Measurements from ENCODE around the gene THAP9.

The THAP9 gene

DNA sequence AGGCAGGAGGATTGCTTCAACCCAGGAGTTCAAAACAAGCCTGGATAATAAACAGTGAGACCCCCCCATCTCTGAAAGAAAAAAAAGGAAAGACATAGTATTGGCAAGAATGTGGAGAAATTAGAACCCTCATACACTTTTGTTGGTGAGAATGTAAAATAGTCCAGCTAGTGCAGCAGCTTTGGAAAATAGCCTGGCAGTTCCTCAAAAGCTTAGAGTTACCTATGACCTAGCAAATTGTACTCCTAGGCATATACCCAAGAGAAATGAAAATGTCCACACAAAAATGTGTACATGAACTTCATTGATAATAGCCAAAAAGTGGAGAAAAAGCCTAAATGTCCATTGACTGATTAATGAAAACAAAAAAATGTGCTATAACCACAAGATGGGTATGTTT lies 21.3 kb downstream of the THAP9 start:
- no peaks in the 10 kb centered on the region for H3K27me3 ChIP-seq (ENCODE audit: insufficient read depth, low read length, poor library complexity)
- H2BK120ac ChIP-seq (ENCODE audit: low read depth, low read length): no peak overlapping the region
- no peak overlapping the region for H3K4me3 ChIP-seq (ENCODE audit: low read length)
- H3K9ac ChIP-seq (ENCODE audit: low read length): no peak overlapping the region
- no peak overlapping the region for H2BK5ac ChIP-seq (ENCODE audit: low read length)
- no peaks in the 10 kb centered on the region for H3K4me1 ChIP-seq (ENCODE audit: control insufficient read depth, low read depth, low read length)
- no peak overlapping the region for H3K4me2 ChIP-seq (ENCODE audit: low read length)
- H3K4ac ChIP-seq (ENCODE audit: low read depth, low read length): no peak overlapping the region
- no peak overlapping the region for H4K8ac ChIP-seq (ENCODE audit: low read depth, low read length)
- no peak overlapping the region for H2BK15ac ChIP-seq (replicated peaks; ENCODE audit: low read depth)
- no peaks in the 10 kb centered on the region for H3K36me3 ChIP-seq (ENCODE audit: control insufficient read depth, insufficient read depth, low read length)
- no peaks in the 10 kb centered on the region for H3K79me2 ChIP-seq (ENCODE audit: control insufficient read depth, insufficient read depth, low read length)
- H3K23ac ChIP-seq (ENCODE audit: low read length): no peak overlapping the region
- no peak overlapping the region for H3K56ac ChIP-seq (ENCODE audit: low read length)
- no peak for DNase-seq
- H2AK5ac ChIP-seq (ENCODE audit: low read length): no peak overlapping the region
- no peaks in the 10 kb centered on the region for H3K79me1 ChIP-seq (ENCODE audit: low read length)
- H3K18ac ChIP-seq (ENCODE audit: low read length): no peak overlapping the region
- H4K5ac ChIP-seq (ENCODE audit: low read length): no peak overlapping the region
- no peak overlapping the region for H3K27ac ChIP-seq (ENCODE audit: low read depth, low read length)

DNA sequence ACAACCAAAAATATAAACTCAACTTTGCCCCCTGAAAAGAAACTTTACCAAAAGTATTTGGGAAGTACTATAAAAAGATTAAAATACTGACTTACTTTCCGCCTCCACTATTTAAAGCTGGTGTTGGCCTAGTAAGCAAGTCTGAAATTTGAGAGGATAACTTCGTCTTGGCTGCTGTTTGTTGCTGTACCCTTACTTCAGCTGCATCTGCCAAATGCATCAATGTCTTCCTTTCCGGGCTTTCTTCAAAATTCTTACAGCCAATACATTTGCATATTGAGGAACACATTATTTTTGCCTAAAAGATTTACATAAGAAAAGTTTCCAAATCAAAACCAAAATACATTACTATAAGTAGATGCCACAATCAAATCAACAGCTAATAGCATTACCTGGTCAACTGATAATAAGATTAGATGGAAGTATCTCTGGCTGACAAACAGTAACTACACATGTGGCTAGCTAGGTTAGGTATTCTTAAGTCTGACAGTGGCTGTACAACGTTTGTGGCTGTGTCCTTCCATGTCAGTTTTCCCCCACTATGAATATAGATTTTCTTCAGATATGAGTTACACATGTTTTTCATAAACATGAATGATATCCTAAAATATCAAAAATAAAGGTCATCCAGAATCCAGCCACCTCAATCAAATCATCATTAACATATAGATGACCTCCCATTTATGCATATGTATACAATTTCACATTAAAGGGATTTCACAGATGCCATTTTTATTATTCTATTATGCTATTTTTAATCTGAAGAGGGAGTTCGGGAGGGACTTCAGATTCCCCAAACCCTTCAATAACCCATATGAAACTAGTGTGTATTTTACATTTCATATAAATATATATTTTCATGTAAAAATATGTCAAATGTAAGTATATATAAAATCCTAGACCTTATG lies 30.6 kb downstream of the THAP9 start:
- Histone ChIP-seq H4K8ac (ENCODE audit: low read depth, low read length) (no peak overlapping the region), H2BK120ac (ENCODE audit: low read depth, low read length) (no peak overlapping the region), H3K18ac (ENCODE audit: low read length) (no peak overlapping the region), H2AK5ac (ENCODE audit: low read length) (no peak overlapping the region), H3K27ac (ENCODE audit: low read depth, low read length) (no peak overlapping the region), H4K5ac (ENCODE audit: low read length) (no peak overlapping the region), H3K79me1 (ENCODE audit: low read length) (no peaks in the 10 kb centered on the region), H3K23ac (ENCODE audit: low read length) (no peak overlapping the region), H3K4me3 (ENCODE audit: low read length) (no peak overlapping the region), H2BK5ac (ENCODE audit: low read length) (no peak overlapping the region), H3K56ac (ENCODE audit: low read length) (no peak overlapping the region), H2BK15ac (replicated peaks; ENCODE audit: low read depth) (no peak overlapping the region), H3K4me1 (ENCODE audit: control insufficient read depth, low read depth, low read length) (no peaks in the 10 kb centered on the region), H3K36me3 (ENCODE audit: control insufficient read depth, insufficient read depth, low read length) (peaks cover 2% of the 10 kb centered on the region), H3K79me2 (ENCODE audit: control insufficient read depth, insufficient read depth, low read length) (no peaks in the 10 kb centered on the region), H3K27me3 (ENCODE audit: insufficient read depth, low read length, poor library complexity) (no peaks in the 10 kb centered on the region), H3K4ac (ENCODE audit: low read depth, low read length) (no peak overlapping the region), H3K4me2 (ENCODE audit: low read length) (no peak overlapping the region), H3K9ac (ENCODE audit: low read length) (no peak overlapping the region)
- no peak for DNase-seq
- WGBS (ENCODE audit: extremely low coverage, insufficient coverage, low lambda C conversion rate): no CpG with 5 or more reads among the region's 5 CpGs

DNA sequence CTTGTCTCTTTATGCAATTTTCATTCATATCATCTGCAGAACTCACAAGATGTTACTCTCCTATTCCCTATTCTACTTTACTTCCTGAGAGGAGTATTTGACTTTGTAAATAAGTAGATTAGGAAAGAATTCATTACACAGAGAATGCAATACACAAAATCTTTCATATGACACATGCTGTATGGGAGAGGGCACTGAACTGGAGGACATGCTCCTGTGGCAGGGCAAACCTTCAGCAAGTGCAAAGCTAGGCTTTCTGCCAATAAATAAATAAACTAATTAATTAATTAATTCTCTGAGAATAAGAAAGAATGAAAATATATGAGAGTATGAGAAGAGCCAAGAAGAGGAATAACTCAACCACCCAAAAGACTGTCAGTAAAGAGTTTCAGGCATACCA lies 33.9 kb downstream of the THAP9 start:
- Histone ChIP-seq H3K27me3 (ENCODE audit: insufficient read depth, low read length, poor library complexity) (no peaks in the 10 kb centered on the region), H3K36me3 (ENCODE audit: control insufficient read depth, insufficient read depth, low read length) (no peaks in the 10 kb centered on the region), H3K23ac (ENCODE audit: low read length) (no peak overlapping the region), H3K56ac (ENCODE audit: low read length) (no peak overlapping the region), H3K79me1 (ENCODE audit: low read length) (no peaks in the 10 kb centered on the region), H3K9ac (ENCODE audit: low read length) (no peak overlapping the region), H3K4me1 (ENCODE audit: control insufficient read depth, low read depth, low read length) (no peaks in the 10 kb centered on the region), H3K79me2 (ENCODE audit: control insufficient read depth, insufficient read depth, low read length) (no peaks in the 10 kb centered on the region), H2BK15ac (replicated peaks; ENCODE audit: low read depth) (no peak overlapping the region), H3K18ac (ENCODE audit: low read length) (no peak overlapping the region), H3K4me3 (ENCODE audit: low read length) (no peak overlapping the region), H3K4me2 (ENCODE audit: low read length) (no peak overlapping the region), H4K8ac (ENCODE audit: low read depth, low read length) (no peak overlapping the region), H3K27ac (ENCODE audit: low read depth, low read length) (no peak overlapping the region), H2BK5ac (ENCODE audit: low read length) (no peak overlapping the region), H3K4ac (ENCODE audit: low read depth, low read length) (no peak overlapping the region), H2BK120ac (ENCODE audit: low read depth, low read length) (no peak overlapping the region), H4K5ac (ENCODE audit: low read length) (no peak overlapping the region), H2AK5ac (ENCODE audit: low read length) (no peak overlapping the region)
- no peak for DNase-seq

DNA sequence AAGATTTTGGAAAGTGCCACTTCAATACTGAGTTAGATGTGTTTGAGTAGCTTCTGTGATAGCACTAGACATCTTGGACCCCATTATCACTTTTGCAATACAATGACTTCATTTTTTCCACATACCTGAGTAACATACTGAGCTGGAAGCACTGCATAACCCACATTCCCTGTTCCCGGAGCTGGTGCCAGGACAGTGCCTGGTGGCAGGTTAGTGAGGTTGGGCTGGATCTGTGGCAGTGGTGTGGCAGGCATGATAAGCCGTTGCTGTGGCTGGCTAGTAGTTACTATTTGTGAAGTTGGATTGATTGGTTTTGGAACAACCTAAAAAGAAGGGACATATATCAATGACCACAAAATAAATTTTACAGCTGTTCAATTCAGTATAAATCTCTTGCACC lies 38.9 kb downstream of the THAP9 start:
- Histone ChIP-seq H3K36me3 (ENCODE audit: control insufficient read depth, insufficient read depth, low read length) (no peaks in the 10 kb centered on the region), H3K79me2 (ENCODE audit: control insufficient read depth, insufficient read depth, low read length) (no peaks in the 10 kb centered on the region)

DNA sequence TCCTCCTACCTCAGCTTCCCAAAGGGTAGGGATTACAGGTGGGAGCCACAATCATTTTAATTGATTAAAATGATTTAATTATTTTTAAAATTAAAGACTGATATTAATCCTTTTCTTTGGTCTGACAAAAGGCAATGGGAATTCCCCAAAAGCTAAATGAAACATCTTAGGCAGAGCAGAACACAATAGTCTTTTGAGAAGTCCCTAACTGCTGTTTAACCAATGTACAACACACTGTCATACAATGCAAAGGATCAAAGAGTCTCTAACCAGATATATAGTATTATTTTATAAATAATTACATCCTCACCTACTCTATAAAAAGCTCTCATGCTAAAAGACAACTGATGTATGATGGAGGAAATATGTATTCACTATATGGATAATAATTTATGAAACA lies 47.0 kb downstream of the THAP9 start:
- no peak overlapping the region for H4K5ac ChIP-seq (ENCODE audit: low read length)
- no peak overlapping the region for H3K4me3 ChIP-seq (ENCODE audit: low read length)
- no peak overlapping the region for H2BK120ac ChIP-seq (ENCODE audit: low read depth, low read length)
- no peak overlapping the region for H3K18ac ChIP-seq (ENCODE audit: low read length)
- H3K4ac ChIP-seq (ENCODE audit: low read depth, low read length): no peak overlapping the region
- no peaks in the 10 kb centered on the region for H3K79me2 ChIP-seq (ENCODE audit: control insufficient read depth, insufficient read depth, low read length)
- no peak overlapping the region for H3K23ac ChIP-seq (ENCODE audit: low read length)
- no peaks in the 10 kb centered on the region for H3K36me3 ChIP-seq (ENCODE audit: control insufficient read depth, insufficient read depth, low read length)
- no peak overlapping the region for H3K9ac ChIP-seq (ENCODE audit: low read length)
- no peak overlapping the region for H2AK5ac ChIP-seq (ENCODE audit: low read length)
- no peaks in the 10 kb centered on the region for H3K27me3 ChIP-seq (ENCODE audit: insufficient read depth, low read length, poor library complexity)
- no peak for DNase-seq
- no peaks in the 10 kb centered on the region for H3K4me1 ChIP-seq (ENCODE audit: control insufficient read depth, low read depth, low read length)
- no peak overlapping the region for H2BK5ac ChIP-seq (ENCODE audit: low read length)
- no peak overlapping the region for H2BK15ac ChIP-seq (replicated peaks; ENCODE audit: low read depth)
- no peak overlapping the region for H3K4me2 ChIP-seq (ENCODE audit: low read length)
- no peak overlapping the region for H3K27ac ChIP-seq (ENCODE audit: low read depth, low read length)
- H3K56ac ChIP-seq (ENCODE audit: low read length): no peak overlapping the region
- H3K79me1 ChIP-seq (ENCODE audit: low read length): no peaks in the 10 kb centered on the region
- no peak overlapping the region for H4K8ac ChIP-seq (ENCODE audit: low read depth, low read length)

More for the DNA sequence above, 38.9 kb downstream of the THAP9 start:
- Histone ChIP-seq H4K5ac (ENCODE audit: low read length) (no peak overlapping the region), H3K23ac (ENCODE audit: low read length) (no peak overlapping the region), H4K8ac (ENCODE audit: low read depth, low read length) (no peak overlapping the region), H3K4ac (ENCODE audit: low read depth, low read length) (no peak overlapping the region), H2BK5ac (ENCODE audit: low read length) (no peak overlapping the region), H3K4me1 (ENCODE audit: control insufficient read depth, low read depth, low read length) (no peaks in the 10 kb centered on the region), H2BK15ac (replicated peaks; ENCODE audit: low read depth) (no peak overlapping the region), H3K27ac (ENCODE audit: low read depth, low read length) (no peak overlapping the region), H3K9ac (ENCODE audit: low read length) (no peak overlapping the region), H3K79me1 (ENCODE audit: low read length) (no peaks in the 10 kb centered on the region), H3K27me3 (ENCODE audit: insufficient read depth, low read length, poor library complexity) (no peaks in the 10 kb centered on the region), H2AK5ac (ENCODE audit: low read length) (no peak overlapping the region), H3K4me3 (ENCODE audit: low read length) (no peak overlapping the region), H3K18ac (ENCODE audit: low read length) (no peak overlapping the region), H2BK120ac (ENCODE audit: low read depth, low read length) (no peak overlapping the region), H3K56ac (ENCODE audit: low read length) (no peak overlapping the region), H3K4me2 (ENCODE audit: low read length) (no peak overlapping the region)
- no CpG with 5 or more reads among the region's 2 CpGs for WGBS (ENCODE audit: extremely low coverage, insufficient coverage, low lambda C conversion rate)
- DNase-seq: peak; percentile 1

DNA sequence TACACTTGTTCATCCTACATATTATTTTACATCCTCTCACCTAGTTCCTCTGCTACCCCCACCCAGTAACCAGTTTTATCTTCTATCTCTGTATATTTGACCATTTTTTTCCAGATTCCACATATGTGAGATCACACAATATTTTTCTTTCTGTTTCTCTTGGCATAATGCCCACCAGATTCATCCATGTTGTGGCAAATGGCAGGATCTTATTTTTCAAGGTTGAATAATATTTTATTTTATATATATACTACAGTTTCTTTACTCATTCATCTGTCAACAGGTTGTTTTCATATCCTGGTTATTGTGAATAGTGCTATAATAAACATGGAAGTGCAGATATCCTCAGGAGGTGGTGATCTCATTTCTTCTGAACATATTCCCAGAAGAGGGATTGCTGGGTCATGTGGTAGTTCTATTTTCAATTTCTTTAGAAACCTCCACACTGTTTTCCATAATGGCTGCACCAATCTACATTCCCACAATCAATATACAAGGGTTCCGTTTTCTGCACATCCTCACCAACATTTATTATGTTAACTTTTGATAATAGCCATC lies 48.2 kb downstream of the THAP9 start:
- WGBS (ENCODE audit: extremely low coverage, insufficient coverage, low lambda C conversion rate): no CpG with 5 or more reads among the region's 1 CpG

More for the DNA sequence above, 48.2 kb downstream of the THAP9 start:
- Histone ChIP-seq H4K5ac (ENCODE audit: low read length) (no peak overlapping the region), H3K18ac (ENCODE audit: low read length) (no peak overlapping the region), H2AK5ac (ENCODE audit: low read length) (no peak overlapping the region), H3K36me3 (ENCODE audit: control insufficient read depth, insufficient read depth, low read length) (no peaks in the 10 kb centered on the region), H3K56ac (ENCODE audit: low read length) (no peak overlapping the region), H3K9ac (ENCODE audit: low read length) (no peak overlapping the region), H4K8ac (ENCODE audit: low read depth, low read length) (no peak overlapping the region), H2BK5ac (ENCODE audit: low read length) (no peak overlapping the region), H2BK15ac (replicated peaks; ENCODE audit: low read depth) (no peak overlapping the region), H3K4me3 (ENCODE audit: low read length) (no peak overlapping the region), H3K4me1 (ENCODE audit: control insufficient read depth, low read depth, low read length) (no peaks in the 10 kb centered on the region), H3K27me3 (ENCODE audit: insufficient read depth, low read length, poor library complexity) (no peaks in the 10 kb centered on the region), H3K4me2 (ENCODE audit: low read length) (no peak overlapping the region), H2BK120ac (ENCODE audit: low read depth, low read length) (no peak overlapping the region), H3K27ac (ENCODE audit: low read depth, low read length) (no peak overlapping the region), H3K79me2 (ENCODE audit: control insufficient read depth, insufficient read depth, low read length) (no peaks in the 10 kb centered on the region), H3K4ac (ENCODE audit: low read depth, low read length) (no peak overlapping the region), H3K79me1 (ENCODE audit: low read length) (no peaks in the 10 kb centered on the region), H3K23ac (ENCODE audit: low read length) (no peak overlapping the region)
- no peak for DNase-seq
